K562 (cell line): Measurements from ENCODE around the gene CDKL5.

Experiments
- ATF1 ChIP-seq, 2 experiments: fragments of 450-650 bp in 1 of 2; IDR thresholded peaks; 2 replicates each; pipeline ENCODE4 v1.6.1; 2016; ENCODE audit warnings: missing compliant biosample characterization in 1 of 2, missing genetic modification characterization in 1 of 2
- CTCF ChIP-seq, 3 experiments: IDR thresholded peaks in 2 of 3; conservative IDR thresholded peaks in 1 of 3; 2 replicates each; pipeline ENCODE4 v1.5.1; 2011 to 2012; ENCODE audit warnings: low read length in 3 of 3, mild to moderate bottlenecking in 3 of 3, control low read depth in 2 of 3, improper control_type of control experiment in 1 of 3, inconsistent platforms in 1 of 3, low read depth in 1 of 3, mixed read lengths in 1 of 3, moderate library complexity in 1 of 3; ENCODE audit not compliant: insufficient read depth in 2 of 3
- HINFP ChIP-seq: fragments of 450-650 bp; conservative IDR thresholded peaks from 2 replicates; pipeline ENCODE4 v1.6.1; 2016; ENCODE audit warnings: missing genetic modification characterization, low read depth, mild to moderate bottlenecking, control low read depth, missing compliant biosample characterization
- POLR2A ChIP-seq: fragments of 450-650 bp; conservative IDR thresholded peaks from 2 replicates; pipeline ENCODE4 v1.6.1; 2016
- TRIM24 ChIP-seq, 2 experiments: fragments of 450-650 bp; IDR thresholded peaks; 2 replicates each; pipeline ENCODE4 v1.6.1; 2016
- TF ChIP-seq, protein P1 (sequence below): fragments of 250-450 bp; sonication (Bioruptor Pico); IDR thresholded peaks from 2 replicates; pipeline ENCODE4 v1.5.0; 2020; ENCODE audit warnings: mild to moderate bottlenecking, borderline replicate concordance
- TF ChIP-seq, protein P2 (sequence below): fragments of 250-450 bp; sonication (Bioruptor Pico); IDR thresholded peaks from 2 replicates; pipeline ENCODE4 v1.4.0; 2020; ENCODE audit warnings: mild to moderate bottlenecking

GRCh38 chrX:18457000-18457399 is 31.6 kb downstream of the CDKL5 start:
- TF ChIP-seq ATF1 (CRISPR knock-in tag; IDR thresholded peaks at IDR 0.05), result no peak
- no peak for TF ChIP-seq ATF1 (tag; IDR thresholded peaks at IDR 0.05)
- TF ChIP-seq POLR2A, result no peak
- no peak for TF ChIP-seq CTCF (IDR thresholded peaks at IDR 0.05 in 2 of 3, conservative IDR thresholded peaks at IDR 0.05 in 1 of 3; ENCODE audit: insufficient read depth in 2 of 3, low read depth in 1 of 3, low read length in 3 of 3)
- TF ChIP-seq, protein P1, sequence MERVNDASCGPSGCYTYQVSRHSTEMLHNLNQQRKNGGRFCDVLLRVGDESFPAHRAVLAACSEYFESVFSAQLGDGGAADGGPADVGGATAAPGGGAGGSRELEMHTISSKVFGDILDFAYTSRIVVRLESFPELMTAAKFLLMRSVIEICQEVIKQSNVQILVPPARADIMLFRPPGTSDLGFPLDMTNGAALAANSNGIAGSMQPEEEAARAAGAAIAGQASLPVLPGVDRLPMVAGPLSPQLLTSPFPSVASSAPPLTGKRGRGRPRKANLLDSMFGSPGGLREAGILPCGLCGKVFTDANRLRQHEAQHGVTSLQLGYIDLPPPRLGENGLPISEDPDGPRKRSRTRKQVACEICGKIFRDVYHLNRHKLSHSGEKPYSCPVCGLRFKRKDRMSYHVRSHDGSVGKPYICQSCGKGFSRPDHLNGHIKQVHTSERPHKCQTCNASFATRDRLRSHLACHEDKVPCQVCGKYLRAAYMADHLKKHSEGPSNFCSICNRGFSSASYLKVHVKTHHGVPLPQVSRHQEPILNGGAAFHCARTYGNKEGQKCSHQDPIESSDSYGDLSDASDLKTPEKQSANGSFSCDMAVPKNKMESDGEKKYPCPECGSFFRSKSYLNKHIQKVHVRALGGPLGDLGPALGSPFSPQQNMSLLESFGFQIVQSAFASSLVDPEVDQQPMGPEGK (CRISPR knock-in tag), result no peak
- TF ChIP-seq HINFP, result no peak
- no peak for TF ChIP-seq TRIM24 (IDR thresholded peaks at IDR 0.05)
- TF ChIP-seq, protein P2, sequence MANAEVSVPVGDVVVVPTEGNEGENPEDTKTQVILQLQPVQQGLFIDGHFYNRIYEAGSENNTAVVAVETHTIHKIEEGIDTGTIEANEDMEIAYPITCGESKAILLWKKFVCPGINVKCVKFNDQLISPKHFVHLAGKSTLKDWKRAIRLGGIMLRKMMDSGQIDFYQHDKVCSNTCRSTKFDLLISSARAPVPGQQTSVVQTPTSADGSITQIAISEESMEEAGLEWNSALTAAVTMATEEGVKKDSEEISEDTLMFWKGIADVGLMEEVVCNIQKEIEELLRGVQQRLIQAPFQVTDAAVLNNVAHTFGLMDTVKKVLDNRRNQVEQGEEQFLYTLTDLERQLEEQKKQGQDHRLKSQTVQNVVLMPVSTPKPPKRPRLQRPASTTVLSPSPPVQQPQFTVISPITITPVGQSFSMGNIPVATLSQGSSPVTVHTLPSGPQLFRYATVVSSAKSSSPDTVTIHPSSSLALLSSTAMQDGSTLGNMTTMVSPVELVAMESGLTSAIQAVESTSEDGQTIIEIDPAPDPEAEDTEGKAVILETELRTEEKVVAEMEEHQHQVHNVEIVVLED (CRISPR knock-in tag), result no peak
